ENCODE data around the gene SMR3B. TPM values are rescaled to one million over a fixed set of nuclear protein-coding genes. Genes with fewer than 3 reads are reported as not detected.

SMR3B gene
- total RNA-seq, 1 donor from 2014 or later = not detected

Other genes with a start within 250 kb of the SMR3B start
- gene PRR27, start 228.9 kb upstream of the SMR3B start, total RNA-seq = not detected in 2 replicates
- gene ODAM, start 187.4 kb upstream of the SMR3B start, total RNA-seq = not detected in 2 replicates
- not detected in 2 replicates for gene FDCSP, start 157.0 kb upstream of the SMR3B start, total RNA-seq
- gene CSN3, start 140.5 kb upstream of the SMR3B start, total RNA-seq = not detected in 2 replicates
- gene CABS1, start 48.1 kb upstream of the SMR3B start, total RNA-seq = not detected in 2 replicates
- not detected in 2 replicates for gene SMR3A, start 22.4 kb upstream of the SMR3B start, total RNA-seq
- not detected in 2 replicates for gene OPRPN, start 14.8 kb downstream of the SMR3B start, total RNA-seq
- gene MUC7, start 89.1 kb downstream of the SMR3B start, total RNA-seq = not detected in 2 replicates
- gene AMTN, start 135.4 kb downstream of the SMR3B start, total RNA-seq = not detected in 2 replicates
- gene AMBN, start 209.1 kb downstream of the SMR3B start, total RNA-seq = not detected in 2 replicates
- gene ENAM, start 245.6 kb downstream of the SMR3B start, total RNA-seq = not detected in 2 replicates

Measured in T-helper 1 cell treated with Interleukin-12 subunit alpha and Interleukin-12 subunit beta and Interleukin-4 antibody, amounts not matched to agents 30 ng/mL and 1 ng/mL, for 36 hours (primary cell).